A549 (cell line): ENCODE data around the gene INO80D. TPM values are rescaled to one million over a fixed set of nuclear protein-coding genes. Genes with fewer than 3 reads are reported as not detected.

Experiments used
- ATAC-seq, 2 experiments: fragments of 200-7000 bp in 1 of 2; fragments of >200 bp in 1 of 2; cut with Nextera tagmentation in 1 of 2; cut with Tn5 transposase in 1 of 2; 3 replicates each; pipeline versions ENCODE4 v1.8.0 to v1.9.1; 2018 to 2020; ENCODE audit warnings: mild to moderate bottlenecking in 1 of 2, moderate library complexity in 1 of 2
- CTCF ChIA-PET: fragments of 300-600 bp; sonication (Branson Sonifier 250); formaldehyde crosslinking; extraction: SDS; loops from one replicate; lab custom pipeline; 2021; ENCODE audit warnings: antibody characterized with exemption, inconsistent platforms; lab: Yijun Ruan, JAX
- POLR2A ChIA-PET: fragments of 350-600 bp; formaldehyde crosslinking; extraction: SDS; loops from one replicate; lab custom pipeline; 2021; ENCODE audit warnings: antibody characterized with exemption, inconsistent platforms; lab: Yijun Ruan, JAX
- DNase-seq, 2 experiments: peaks; one replicate each; pipeline versions ENCODE4 v3.0.0 to v3.0.0-alpha.2; 2011 to 2016; ENCODE audit warnings: low read depth in 1 of 2, low spot score in 1 of 2
- FAIRE-seq: peaks from 2 replicates; lab custom pipeline; 2011; peaks lifted over from hg19 to GRCh38; lab: Jason Lieb, UNC
- H3K27ac ChIP-seq, 2 experiments: fragments of >200 bp; sonication (Bioruptor Twin); formaldehyde crosslinking; 3 replicates each; pipeline ENCODE4 v1.5.1; 2016 to 2017
- H3K4me1 ChIP-seq: fragments of >200 bp; sonication (Bioruptor Twin); formaldehyde crosslinking; 3 replicates; pipeline ENCODE4 v1.6.1; 2016
- H3K4me2 ChIP-seq: fragments of >200 bp; sonication (Bioruptor Twin); formaldehyde crosslinking; 3 replicates; pipeline ENCODE4 v1.6.1; 2016
- H3K4me3 ChIP-seq: fragments of >200 bp; sonication (Bioruptor Twin); formaldehyde crosslinking; 3 replicates; pipeline ENCODE4 v1.5.1; 2016
- H3K9me3 ChIP-seq: fragments of >200 bp; sonication (Bioruptor Twin); formaldehyde crosslinking; 3 replicates; pipeline ENCODE4 v1.6.1; 2016
- CBX8 ChIP-seq: fragments of 200-600 bp; sonication (generic); IDR thresholded peaks from 2 replicates; pipeline ENCODE4 v1.6.1; 2016
- CHD4 ChIP-seq: fragments of 200-600 bp; sonication (generic); IDR thresholded peaks from 2 replicates; pipeline ENCODE4 v1.6.1; 2016; ENCODE audit warnings: antibody characterized with exemption, mild to moderate bottlenecking, borderline replicate concordance
- CTCF ChIP-seq: fragments of >200 bp; sonication (Bioruptor Twin); formaldehyde crosslinking; IDR thresholded peaks from 3 replicates; pipeline ENCODE4 v1.5.1; 2016
- EP300 ChIP-seq, 2 experiments: fragments of >200 bp; sonication (Bioruptor Twin); formaldehyde crosslinking; IDR thresholded peaks; 2 replicates in 1 of 2; 3 replicates in 1 of 2; pipeline ENCODE4 v1.6.1; 2016 to 2017
- ESRRA ChIP-seq: fragments of 150-350 bp; IDR thresholded peaks from 2 replicates; pipeline ENCODE4 v1.6.1; 2014; ENCODE audit warnings: mild to moderate bottlenecking, low read length, borderline replicate concordance
- FOXS1 ChIP-seq: fragments of 250-450 bp; sonication (Bioruptor Pico); IDR thresholded peaks from 2 replicates; pipeline ENCODE4 v1.5.0; 2020; ENCODE audit warnings: mild to moderate bottlenecking, moderate library complexity
- GATA3 ChIP-seq: IDR thresholded peaks from 2 replicates; pipeline ENCODE4 v1.6.1; 2012; ENCODE audit warnings: borderline replicate concordance
- HOXB5 ChIP-seq: fragments of 250-450 bp; sonication (Bioruptor Pico); IDR thresholded peaks from 2 replicates; pipeline ENCODE4 v1.5.0; 2020; ENCODE audit warnings: mild to moderate bottlenecking, moderate library complexity
- JUN ChIP-seq, 2 experiments: fragments of >200 bp; sonication (Bioruptor Twin); formaldehyde crosslinking; IDR thresholded peaks; 2 replicates in 1 of 2; 3 replicates in 1 of 2; pipeline ENCODE4 v1.6.1; 2016 to 2017
- KDM1A ChIP-seq: fragments of 200-600 bp; sonication (generic); IDR thresholded peaks from 2 replicates; pipeline ENCODE4 v1.6.1; 2016; ENCODE audit warnings: low read depth, mild to moderate bottlenecking
- NFE2L2 ChIP-seq: fragments of 150-350 bp; conservative IDR thresholded peaks from 2 replicates; pipeline ENCODE4 v1.6.1; 2014; ENCODE audit warnings: low read length
- NR3C1 ChIP-seq: fragments of >200 bp; sonication (Bioruptor Twin); formaldehyde crosslinking; IDR thresholded peaks from 3 replicates; pipeline ENCODE4 v1.6.1; 2017
- POLR2AphosphoS2 ChIP-seq: conservative IDR thresholded peaks from 2 replicates; pipeline ENCODE4 v1.6.1; 2012; ENCODE audit warnings: low read length, improper control_type of control experiment, inconsistent platforms
- RNF2 ChIP-seq: fragments of 200-600 bp; sonication (generic); IDR thresholded peaks from 2 replicates; pipeline ENCODE4 v1.6.1; 2016; ENCODE audit warnings: low read depth, mild to moderate bottlenecking, antibody characterized with exemption, moderate library complexity, borderline replicate concordance
- SMC3 ChIP-seq: fragments of >200 bp; sonication (Bioruptor Twin); formaldehyde crosslinking; IDR thresholded peaks from 3 replicates; pipeline ENCODE4 v1.6.1; 2018; ENCODE audit warnings: inconsistent platforms
- ZC3H11A ChIP-seq: fragments of 450-650 bp; IDR thresholded peaks from 2 replicates; pipeline ENCODE4 v1.6.1; 2014; ENCODE audit warnings: antibody characterized with exemption, mild to moderate bottlenecking
- WGBS: methylation state at CpG from one replicate; pipeline ENCODE4 v1.1.6; 2017; ENCODE audit errors: missing lambda C conversion rate; 5-methylcytosine and 5-hydroxymethylcytosine counted together
- polyA plus RNA-seq, 4 experiments: library from polyadenylated mRNA; depleted of rRNA in 3 of 4; stranded (reverse); fragments of >200 nt; fragmentation: RNase III in 1 of 4; extraction: RNeasy Plus Mini Kit Qiagen cat#74134 plus additional on column Dnase treatment in 1 of 4; gene quantifications; 2 replicates in 3 of 4; 3 replicates in 1 of 4; pipeline ENCODE4 v1.2.3, GENCODE V29; 2011 to 2017
- TF ChIP-seq, protein P1 (sequence below): IDR thresholded peaks from 2 replicates; pipeline ENCODE4 v1.6.1; 2012
- TF ChIP-seq, protein P2 (sequence below): fragments of 200-600 bp; sonication (generic); IDR thresholded peaks from 2 replicates; pipeline ENCODE4 v1.6.1; 2016; ENCODE audit warnings: antibody characterized with exemption, mild to moderate bottlenecking, moderate library complexity

INO80D gene
- polyA plus RNA-seq, 2 of the 4 experiments (the other 2 are of a cell fraction): 1.4 to 5.0 TPM

GRCh38 chr2:205967391-205968075 is 118.4 kb downstream of the INO80D start:
- TF ChIP-seq NR3C1: no peak
- TF ChIP-seq RNF2: no peak
- no peak for TF ChIP-seq KDM1A
- TF ChIP-seq CBX8: no peak
- TF ChIP-seq CTCF: no peak
- TF ChIP-seq, protein P1, sequence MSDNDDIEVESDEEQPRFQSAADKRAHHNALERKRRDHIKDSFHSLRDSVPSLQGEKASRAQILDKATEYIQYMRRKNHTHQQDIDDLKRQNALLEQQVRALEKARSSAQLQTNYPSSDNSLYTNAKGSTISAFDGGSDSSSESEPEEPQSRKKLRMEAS: no peak
- TF ChIP-seq NFE2L2: no peak
- TF ChIP-seq ZC3H11A: no peak
- TF ChIP-seq, protein P2, sequence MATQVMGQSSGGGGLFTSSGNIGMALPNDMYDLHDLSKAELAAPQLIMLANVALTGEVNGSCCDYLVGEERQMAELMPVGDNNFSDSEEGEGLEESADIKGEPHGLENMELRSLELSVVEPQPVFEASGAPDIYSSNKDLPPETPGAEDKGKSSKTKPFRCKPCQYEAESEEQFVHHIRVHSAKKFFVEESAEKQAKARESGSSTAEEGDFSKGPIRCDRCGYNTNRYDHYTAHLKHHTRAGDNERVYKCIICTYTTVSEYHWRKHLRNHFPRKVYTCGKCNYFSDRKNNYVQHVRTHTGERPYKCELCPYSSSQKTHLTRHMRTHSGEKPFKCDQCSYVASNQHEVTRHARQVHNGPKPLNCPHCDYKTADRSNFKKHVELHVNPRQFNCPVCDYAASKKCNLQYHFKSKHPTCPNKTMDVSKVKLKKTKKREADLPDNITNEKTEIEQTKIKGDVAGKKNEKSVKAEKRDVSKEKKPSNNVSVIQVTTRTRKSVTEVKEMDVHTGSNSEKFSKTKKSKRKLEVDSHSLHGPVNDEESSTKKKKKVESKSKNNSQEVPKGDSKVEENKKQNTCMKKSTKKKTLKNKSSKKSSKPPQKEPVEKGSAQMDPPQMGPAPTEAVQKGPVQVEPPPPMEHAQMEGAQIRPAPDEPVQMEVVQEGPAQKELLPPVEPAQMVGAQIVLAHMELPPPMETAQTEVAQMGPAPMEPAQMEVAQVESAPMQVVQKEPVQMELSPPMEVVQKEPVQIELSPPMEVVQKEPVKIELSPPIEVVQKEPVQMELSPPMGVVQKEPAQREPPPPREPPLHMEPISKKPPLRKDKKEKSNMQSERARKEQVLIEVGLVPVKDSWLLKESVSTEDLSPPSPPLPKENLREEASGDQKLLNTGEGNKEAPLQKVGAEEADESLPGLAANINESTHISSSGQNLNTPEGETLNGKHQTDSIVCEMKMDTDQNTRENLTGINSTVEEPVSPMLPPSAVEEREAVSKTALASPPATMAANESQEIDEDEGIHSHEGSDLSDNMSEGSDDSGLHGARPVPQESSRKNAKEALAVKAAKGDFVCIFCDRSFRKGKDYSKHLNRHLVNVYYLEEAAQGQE: no peak
- no peak for TF ChIP-seq JUN (IDR thresholded peaks at IDR 0.05)
- TF ChIP-seq ESRRA: no peak
- no peak for TF ChIP-seq HOXB5 (CRISPR knock-in tag)
- no peak for TF ChIP-seq POLR2AphosphoS2
- TF ChIP-seq CHD4: no peak
- no peak for TF ChIP-seq GATA3
- no peak for TF ChIP-seq SMC3
- TF ChIP-seq EP300 (IDR thresholded peaks at IDR 0.05): no peak
- WGBS: 65% methylated on average over 7 of the region's 7 CpGs
- no peak; a peak in 1 of 6 replicates for ATAC-seq
- DNase-seq: no peak
- CTCF ChIA-PET: interaction anchor here (0.6 to 2.9 kb wide), 3 partner anchors 20 to 513 kb away, joined by 3 to 11 read pairs (median 4); no protein-coding TSS in a partner anchor
- no peak overlapping the region for H3K4me2 ChIP-seq
- FAIRE-seq: no peak
- POLR2A ChIA-PET: no interaction called here
- no peaks in the 10 kb centered on the region for H3K9me3 ChIP-seq
- no peak overlapping the region for H3K4me3 ChIP-seq
- no peak overlapping the region for H3K27ac ChIP-seq
- H3K4me1 ChIP-seq: no peaks in the 10 kb centered on the region

- no peaks in the 10 kb centered on the region for H3K4me1 ChIP-seq
- ATAC-seq: no peak
- H3K27ac ChIP-seq: no peak overlapping the region
- H3K4me2 ChIP-seq: no peak overlapping the region
- TF ChIP-seq FOXS1 (CRISPR knock-in tag): no peak
- TF ChIP-seq, all 56 proteins: peak for 0
- no peaks in the 10 kb centered on the region for H3K9me3 ChIP-seq
- CTCF ChIA-PET: interaction anchor here (1.0 to 2.9 kb wide), 2 partner anchors 18 to 234 kb away, joined by 3 to 11 read pairs; no protein-coding TSS in a partner anchor
- POLR2A ChIA-PET: no interaction called here
- DNase-seq: no peak
- FAIRE-seq: no peak
- WGBS: 95% methylated on average over 15 of the region's 15 CpGs
- H3K4me3 ChIP-seq: no peak overlapping the region
These were observed 120.3 kb downstream of the INO80D start for GRCh38 chr2:205965707-205966106.
